ENCODE data around the gene ITSN2.

Gene ITSN2

DNA sequence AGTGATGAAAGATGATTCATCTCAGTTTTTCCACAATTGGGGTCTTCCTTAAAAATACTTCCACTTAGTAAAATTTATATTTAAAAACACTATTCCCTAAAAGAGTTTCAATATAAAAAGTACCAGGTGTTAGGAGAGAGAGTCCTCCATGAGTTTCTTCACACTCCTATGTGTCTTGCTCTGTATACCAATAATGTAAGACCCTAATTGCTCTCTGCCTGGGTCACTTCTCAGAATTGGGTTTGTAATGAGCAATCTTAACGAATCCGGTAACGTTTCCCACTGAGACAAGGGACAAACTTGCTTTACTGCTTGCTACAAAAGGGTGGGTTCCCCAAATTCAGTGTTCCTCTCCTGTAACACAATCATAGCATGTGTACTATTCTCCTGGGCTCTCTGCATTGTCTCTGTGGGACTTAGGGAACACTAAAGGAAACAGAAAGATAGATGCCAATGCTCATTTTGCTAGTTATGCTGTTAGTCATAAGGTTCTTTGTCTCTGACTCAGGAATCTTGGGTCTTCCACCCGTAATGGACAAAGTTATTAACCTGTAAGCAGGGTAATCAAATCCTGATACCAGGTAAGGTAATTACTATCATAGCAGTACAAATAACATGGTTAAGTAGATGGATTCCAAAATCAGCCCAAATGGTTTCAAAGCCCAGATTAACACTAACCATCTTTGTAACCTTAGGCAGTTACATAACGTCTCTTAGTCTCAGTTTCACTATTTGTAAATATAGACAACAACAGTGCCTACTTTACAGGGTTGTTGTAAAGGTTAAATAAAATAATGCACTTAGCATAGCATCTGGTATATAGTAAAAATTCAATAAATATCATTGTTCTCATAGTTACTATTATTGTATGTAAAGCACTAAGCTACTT lies 46.3 kb downstream of the ITSN2 start:
- H3K4me3 ChIP-seq (ENCODE audit: low read depth, low read length): no peak overlapping the region
- DNase-seq (ENCODE audit: low read depth): no peak
- TF ChIP-seq, protein P1, sequence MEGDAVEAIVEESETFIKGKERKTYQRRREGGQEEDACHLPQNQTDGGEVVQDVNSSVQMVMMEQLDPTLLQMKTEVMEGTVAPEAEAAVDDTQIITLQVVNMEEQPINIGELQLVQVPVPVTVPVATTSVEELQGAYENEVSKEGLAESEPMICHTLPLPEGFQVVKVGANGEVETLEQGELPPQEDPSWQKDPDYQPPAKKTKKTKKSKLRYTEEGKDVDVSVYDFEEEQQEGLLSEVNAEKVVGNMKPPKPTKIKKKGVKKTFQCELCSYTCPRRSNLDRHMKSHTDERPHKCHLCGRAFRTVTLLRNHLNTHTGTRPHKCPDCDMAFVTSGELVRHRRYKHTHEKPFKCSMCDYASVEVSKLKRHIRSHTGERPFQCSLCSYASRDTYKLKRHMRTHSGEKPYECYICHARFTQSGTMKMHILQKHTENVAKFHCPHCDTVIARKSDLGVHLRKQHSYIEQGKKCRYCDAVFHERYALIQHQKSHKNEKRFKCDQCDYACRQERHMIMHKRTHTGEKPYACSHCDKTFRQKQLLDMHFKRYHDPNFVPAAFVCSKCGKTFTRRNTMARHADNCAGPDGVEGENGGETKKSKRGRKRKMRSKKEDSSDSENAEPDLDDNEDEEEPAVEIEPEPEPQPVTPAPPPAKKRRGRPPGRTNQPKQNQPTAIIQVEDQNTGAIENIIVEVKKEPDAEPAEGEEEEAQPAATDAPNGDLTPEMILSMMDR (IDR thresholded peaks at IDR 0.05; ENCODE audit: control insufficient read depth, extremely low read depth, insufficient read depth): no peak

DNA sequence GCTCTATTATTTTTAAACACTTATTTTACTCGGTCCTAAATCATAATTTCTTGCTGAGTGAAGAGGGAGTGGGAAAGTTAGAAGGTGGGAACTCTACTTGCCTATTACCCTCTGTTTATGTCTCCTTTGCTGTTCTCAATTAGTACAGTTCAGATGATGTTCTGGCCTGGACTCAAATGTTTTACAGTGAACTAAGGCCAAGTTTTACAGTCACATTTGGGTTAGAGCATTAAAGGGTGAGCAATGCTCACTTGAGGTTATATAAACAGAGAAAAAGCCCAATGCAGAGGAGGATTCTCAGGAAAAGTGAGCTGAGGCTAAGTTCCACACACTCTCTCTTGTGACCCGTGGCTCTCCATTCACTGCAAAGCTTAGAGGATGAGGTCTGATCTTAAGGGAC lies 52.4 kb downstream of the ITSN2 start:
- TF ChIP-seq, protein P1 (IDR thresholded peaks at IDR 0.05; ENCODE audit: control insufficient read depth, extremely low read depth, insufficient read depth): no peak
- DNase-seq (ENCODE audit: low read depth): no peak
- no peak overlapping the region for H3K4me3 ChIP-seq (ENCODE audit: low read depth, low read length)

DNA sequence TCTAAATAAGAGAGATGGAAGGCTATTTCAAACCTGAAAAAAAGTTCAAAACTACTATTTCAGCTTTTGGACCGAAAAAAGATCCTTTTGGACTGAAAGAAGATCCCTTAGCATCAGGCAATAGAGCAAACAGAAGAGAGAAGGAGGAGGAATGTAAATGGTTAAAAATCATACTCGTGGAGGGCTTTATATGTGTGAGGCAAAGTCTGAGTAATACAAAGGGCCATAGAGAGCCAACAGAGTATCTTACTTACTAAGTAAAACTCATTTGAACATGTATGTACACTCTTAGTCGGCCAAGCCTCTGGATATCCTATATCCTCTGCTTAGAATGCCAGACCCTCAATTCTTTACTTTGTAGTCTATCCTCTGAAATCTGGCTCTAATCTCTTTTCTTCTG lies 55.7 kb downstream of the ITSN2 start:
- DNase-seq (ENCODE audit: low read depth): no peak
- H3K4me3 ChIP-seq (ENCODE audit: low read depth, low read length): no peak overlapping the region
- TF ChIP-seq, protein P1 (IDR thresholded peaks at IDR 0.05; ENCODE audit: control insufficient read depth, extremely low read depth, insufficient read depth): no peak

DNA sequence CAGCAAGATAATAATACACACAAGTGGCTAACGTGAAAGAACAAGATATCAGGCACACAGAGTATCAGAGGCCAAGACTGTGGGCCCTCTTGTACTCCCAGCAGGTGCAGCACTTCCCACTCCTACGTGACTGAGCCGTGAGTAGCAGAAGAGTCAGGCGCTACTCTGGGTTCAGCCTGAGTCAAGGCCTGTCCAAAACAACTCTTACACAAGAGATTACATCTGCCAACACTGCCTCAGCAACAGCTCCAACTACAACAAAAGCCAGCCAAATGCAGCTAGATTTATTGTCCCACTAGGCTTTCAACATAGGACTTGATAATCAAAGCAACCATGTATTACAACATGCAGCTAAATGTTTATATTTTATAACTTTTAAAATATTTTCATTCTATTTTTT lies 56.2 kb downstream of the ITSN2 start:
- H3K4me3 ChIP-seq (ENCODE audit: low read depth, low read length): no peak overlapping the region
- TF ChIP-seq, protein P1 (IDR thresholded peaks at IDR 0.05; ENCODE audit: control insufficient read depth, extremely low read depth, insufficient read depth): no peak
- DNase-seq (ENCODE audit: low read depth): peak; percentile 59

DNA sequence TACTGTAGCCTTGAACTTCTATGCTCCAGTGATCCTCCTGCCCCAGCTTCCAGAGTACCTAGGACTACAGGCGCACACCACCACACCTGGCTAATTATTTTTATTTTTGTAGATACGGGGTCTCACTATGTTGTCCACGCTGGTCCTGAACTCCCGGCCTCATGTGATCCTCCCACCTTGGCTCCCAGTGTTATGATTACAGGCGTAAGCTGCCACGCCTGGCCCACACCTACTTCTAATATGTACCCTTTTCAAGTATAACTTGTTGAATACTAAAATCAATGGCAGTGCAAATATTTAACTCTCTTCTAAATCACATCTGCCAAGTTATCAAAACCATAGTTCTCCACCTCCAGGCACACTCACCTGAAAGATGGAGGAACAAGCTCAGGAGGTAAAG lies 58.7 kb downstream of the ITSN2 start:
- no peak overlapping the region for H3K4me3 ChIP-seq (ENCODE audit: low read depth, low read length)
- TF ChIP-seq, protein P1 (IDR thresholded peaks at IDR 0.05; ENCODE audit: control insufficient read depth, extremely low read depth, insufficient read depth): no peak
- DNase-seq (ENCODE audit: low read depth): no peak

DNA sequence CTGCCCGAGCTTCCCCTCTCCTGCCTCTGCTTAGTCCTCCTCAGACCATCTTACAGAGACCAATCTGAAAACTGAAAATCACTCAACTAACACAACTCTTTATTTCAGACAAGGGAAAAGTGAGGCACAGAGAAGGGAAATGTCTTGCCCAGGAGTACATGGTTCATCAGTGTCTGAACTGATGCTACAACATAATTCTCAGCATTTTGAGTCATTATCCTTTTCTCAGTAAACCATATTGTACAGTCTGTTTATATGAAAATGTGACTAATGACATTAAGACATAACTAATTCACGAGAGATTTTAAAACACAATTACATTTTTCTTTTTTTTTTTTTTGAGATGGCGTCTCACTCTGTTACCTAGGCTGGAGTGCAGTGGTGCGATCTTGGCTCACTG lies 62.7 kb downstream of the ITSN2 start:
- no peak overlapping the region for H3K4me3 ChIP-seq (ENCODE audit: low read depth, low read length)
- TF ChIP-seq, protein P1 (IDR thresholded peaks at IDR 0.05; ENCODE audit: control insufficient read depth, extremely low read depth, insufficient read depth): no peak
- DNase-seq (ENCODE audit: low read depth): no peak

DNA sequence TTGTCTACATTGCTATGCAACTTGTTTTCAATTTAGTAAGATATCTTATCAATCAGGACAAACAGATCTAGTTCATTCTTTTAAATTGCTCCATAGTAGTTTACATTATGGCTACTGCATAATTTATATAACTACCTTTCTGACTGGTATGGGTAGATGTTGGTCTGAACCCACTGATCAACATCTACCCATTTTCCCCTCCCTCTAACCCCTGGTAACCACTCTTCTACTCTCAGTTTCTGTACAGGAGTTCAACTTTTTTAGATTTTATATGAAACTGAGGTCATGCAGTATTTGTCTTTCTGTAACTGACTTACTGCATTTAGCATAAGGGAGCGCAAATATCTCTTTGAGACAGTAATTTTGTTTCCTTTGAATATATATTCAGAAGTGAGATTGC lies 73.2 kb downstream of the ITSN2 start:
- TF ChIP-seq, protein P1 (IDR thresholded peaks at IDR 0.05; ENCODE audit: control insufficient read depth, extremely low read depth, insufficient read depth): no peak
- DNase-seq (ENCODE audit: low read depth): no peak
- H3K4me3 ChIP-seq (ENCODE audit: low read depth, low read length): no peak overlapping the region

Measured in LNCaP clone FGC (cell line).